Lung (tissue), 12 donors: ENCODE data around the gene BMP6. TPM values are rescaled to one million over a fixed set of nuclear protein-coding genes. Genes with fewer than 3 reads are reported as not detected.

ENCODE experiments used
- ATAC-seq: fragments of 200-7000 bp; cut with Tn5 transposase; one replicate; pipeline ENCODE4 v1.9.1; 2020; ENCODE audit warnings: moderate number of reproducible peaks; ENCODE audit not compliant: insufficient read depth, low FRiP score
- DNase-seq, 3 donors: peaks; one replicate each; pipeline ENCODE4 v3.0.0-alpha.2; 2013 to 2017
- H3K27ac ChIP-seq, 2 donors: one replicate each; pipeline ENCODE4 v1.5.1; 2013; ENCODE audit warnings: mild to moderate bottlenecking in 2 of 2, moderate library complexity in 2 of 2, control low read depth in 1 of 2, inconsistent platforms in 1 of 2, low read depth in 1 of 2, low read length in 1 of 2
- H3K27me3 ChIP-seq, 3 donors: one replicate each; pipeline ENCODE4 v1.5.1; 2013; ENCODE audit warnings: low read length in 2 of 3; ENCODE audit not compliant: control insufficient read depth in 3 of 3, insufficient read depth in 3 of 3
- H3K36me3 ChIP-seq, 4 donors: one replicate each; pipeline ENCODE4 v1.5.1; 2013; ENCODE audit warnings: low read length in 4 of 4, mild to moderate bottlenecking in 1 of 4, moderate library complexity in 1 of 4; ENCODE audit not compliant: control insufficient read depth in 4 of 4, insufficient read depth in 4 of 4
- H3K4me1 ChIP-seq, 5 donors: one replicate each; pipeline ENCODE4 v1.5.1; 2013; ENCODE audit warnings: low read length in 5 of 5, mild to moderate bottlenecking in 2 of 5, moderate library complexity in 1 of 5; ENCODE audit not compliant: control insufficient read depth in 5 of 5, insufficient read depth in 5 of 5
- H3K4me3 ChIP-seq: one replicate; pipeline ENCODE4 v1.5.1; 2013; ENCODE audit warnings: mild to moderate bottlenecking, control low read depth, moderate library complexity
- H3K9ac ChIP-seq, 2 donors: one replicate each; pipeline ENCODE4 v1.5.1; 2013; ENCODE audit warnings: low read length in 2 of 2, control low read depth in 1 of 2; ENCODE audit not compliant: insufficient read depth in 1 of 2
- H3K9me3 ChIP-seq, 4 donors: one replicate each; pipeline ENCODE4 v1.5.1; 2013; ENCODE audit warnings: low read length in 3 of 4, mild to moderate bottlenecking in 1 of 4, moderate library complexity in 1 of 4; ENCODE audit not compliant: control insufficient read depth in 4 of 4, insufficient read depth in 3 of 4
- CTCF ChIP-seq: IDR thresholded peaks from 2 replicates; pipeline ENCODE4 v1.5.1; 2012; ENCODE audit warnings: mild to moderate bottlenecking; ENCODE audit errors: control extremely low read depth, extremely low read depth
- WGBS, 2 donors: extraction: QIAGEN DNeasy Blood & Tissue Kit; methylation state at CpG; one replicate each; pipeline ENCODE4 v1.1.7; 2013; 5-methylcytosine and 5-hydroxymethylcytosine counted together
- polyA plus RNA-seq, 2 donors: library from polyadenylated mRNA; stranded (reverse); fragments of 200-250 nt; gene quantifications; one replicate each; pipeline ENCODE4 v1.2.1, GENCODE V29; 2013
- total RNA-seq, 2 donors: library from RNA; depleted of rRNA in 1 of 2; stranded (reverse); fragments of >200 nt in 1 of 2; gene quantifications; one replicate each; pipeline ENCODE4 v1.2.1, GENCODE V29; 2014 to 2021
- donor health status: control.
- donor health status: control.
- donor health status: Bipolar disorder and iron deficiency.
- donor health status: healthy.
- donor health status: DM: yes; HTN: yes; CAD: no.

BMP6 gene
- total and polyA plus RNA-seq, 4 donors, result 2.3 to 17.3 (median 10.6) TPM

- Histone ChIP-seq H3K36me3 (no peaks in the 10 kb centered on the region), H3K9me3 (peaks cover 0 to 8% (median 0%) of the 10 kb centered on the region in 4 donors), H3K27ac (no peak overlapping the region), H3K4me3 (no peak overlapping the region), H3K9ac (no peak overlapping the region), H3K4me1 (peaks cover 0 to 14% (median 0%) of the 10 kb centered on the region in 5 donors), H3K27me3 (no peaks in the 10 kb centered on the region)
- DNase-seq (peak in 1 of 3 donors; percentile 55), ATAC-seq (no peak)
- no peak for TF ChIP-seq CTCF
- WGBS, 2 donors, result 58 to 64% methylated on average over 5 of the region's 5 CpGs
Measured at GRCh38 chr6:7921632-7922092, 195.8 kb downstream of the BMP6 start.

GRCh38 chr6:7922596-7922995 is 196.7 kb downstream of the BMP6 start:
- H3K4me3 ChIP-seq, result no peak overlapping the region
- peaks cover 0 to 14% (median 0%) of the 10 kb centered on the region in 5 donors for H3K4me1 ChIP-seq
- no peaks in the 10 kb centered on the region for H3K36me3 ChIP-seq
- H3K27me3 ChIP-seq, result no peaks in the 10 kb centered on the region
- DNase-seq (peak; percentile 44 to 85 (median 80)), ATAC-seq (no peak)
- WGBS, 2 donors, result 84 to 85% methylated on average over 1 of the region's 1 CpG
- H3K9me3 ChIP-seq, result peaks cover 0 to 8% (median 0%) of the 10 kb centered on the region in 4 donors
- TF ChIP-seq CTCF, result no peak
- H3K9ac ChIP-seq, result no peak overlapping the region
- no peak overlapping the region for H3K27ac ChIP-seq

GRCh38 chr6:7924867-7925266 is 199.0 kb downstream of the BMP6 start:
- no peak for TF ChIP-seq CTCF
- Histone ChIP-seq H3K27ac (no peak overlapping the region), H3K4me3 (no peak overlapping the region), H3K9ac (no peak overlapping the region), H3K9me3 (peaks cover 0 to 8% (median 0%) of the 10 kb centered on the region in 4 donors), H3K36me3 (no peaks in the 10 kb centered on the region), H3K27me3 (no peaks in the 10 kb centered on the region), H3K4me1 (peaks cover 0 to 14% (median 0%) of the 10 kb centered on the region in 5 donors)
- DNase-seq (no peak), ATAC-seq (no peak)

Other genes with a start within 250 kb of the BMP6 start
- 10 to 100 TPM; 30.2 to 73.2 TPM for gene DSP, start 184.4 kb upstream of the BMP6 start, total RNA-seq
- 1 to 10 TPM; 2.9 to 8.6 TPM for gene DSP, start 184.4 kb upstream of the BMP6 start, polyA plus RNA-seq
- 10 to 100 TPM in 1 of 2 donors, 1 to 10 TPM in 1; 8.4 to 23.9 TPM for gene SNRNP48, start 135.9 kb upstream of the BMP6 start, total RNA-seq
- 1 to 10 TPM; 4.6 to 5.0 TPM for gene SNRNP48, start 135.9 kb upstream of the BMP6 start, polyA plus RNA-seq
- 100 to 1,000 TPM; 115 to 177 TPM for gene TXNDC5, start 184.7 kb downstream of the BMP6 start, total RNA-seq
- 100 to 1,000 TPM in 1 of 2 donors, 10 to 100 TPM in 1; 79.2 to 131 TPM for gene TXNDC5, start 184.7 kb downstream of the BMP6 start, polyA plus RNA-seq